ENCODE measurements around the gene APOO.

The APOO gene

GRCh38 chrX:23879380-23880090 is 28.2 kb downstream of the APOO start:
- TF ChIP-seq EZH2phosphoT487 (conservative IDR thresholded peaks at IDR 0.05; ENCODE audit: low read length), result no peak
- no peak for TF ChIP-seq CTCF (IDR thresholded peaks at IDR 0.05; ENCODE audit: insufficient read depth, low read length, poor library complexity, severe bottlenecking)

GRCh38 chrX:23871905-23872546 is 35.7 kb downstream of the APOO start:
- Histone ChIP-seq H3K36me3 (ENCODE audit: low read length) (no peaks in the 10 kb centered on the region), H3K4me2 (ENCODE audit: low read depth, low read length, poor library complexity, severe bottlenecking) (no peak overlapping the region), H3K79me2 (ENCODE audit: insufficient read depth, low read length) (no peaks in the 10 kb centered on the region), H3K27ac (ENCODE audit: low read depth, low read length) (no peak overlapping the region), H3F3A (ENCODE audit: insufficient read depth) (no peaks in the 10 kb centered on the region), H3K4me3 (ENCODE audit: insufficient read depth, low read length, poor library complexity, severe bottlenecking) (no peak overlapping the region), H3K9me3 (ENCODE audit: insufficient read depth, low read length) (no peaks in the 10 kb centered on the region), H3K9me2 (replicated peaks; ENCODE audit: insufficient read depth, low read length) (no peaks in the 10 kb centered on the region), H3K27me3 (ENCODE audit: low read length) (no peaks in the 10 kb centered on the region), H4K20me1 (ENCODE audit: low read depth, low read length) (no peaks in the 10 kb centered on the region), H3K9ac (ENCODE audit: low read length) (no peak overlapping the region), H2AFZ (ENCODE audit: low read depth, low read length, severe bottlenecking) (no peak overlapping the region)
- TF ChIP-seq CTCF (IDR thresholded peaks at IDR 0.05; ENCODE audit: insufficient read depth, low read length, poor library complexity, severe bottlenecking) (no peak), EZH2phosphoT487 (conservative IDR thresholded peaks at IDR 0.05; ENCODE audit: low read length) (no peak)

More at GRCh38 chrX:23879380-23880090, 28.2 kb downstream of the APOO start:
- Histone ChIP-seq H3K27me3 (ENCODE audit: low read length) (no peaks in the 10 kb centered on the region), H3K9me2 (replicated peaks; ENCODE audit: insufficient read depth, low read length) (no peaks in the 10 kb centered on the region), H3K9ac (ENCODE audit: low read length) (no peak overlapping the region), H3F3A (ENCODE audit: insufficient read depth) (no peaks in the 10 kb centered on the region), H3K36me3 (ENCODE audit: low read length) (no peaks in the 10 kb centered on the region), H2AFZ (ENCODE audit: low read depth, low read length, severe bottlenecking) (no peak overlapping the region), H3K4me2 (ENCODE audit: low read depth, low read length, poor library complexity, severe bottlenecking) (no peak overlapping the region), H3K27ac (ENCODE audit: low read depth, low read length) (no peak overlapping the region), H3K79me2 (ENCODE audit: insufficient read depth, low read length) (no peaks in the 10 kb centered on the region), H3K4me3 (ENCODE audit: insufficient read depth, low read length, poor library complexity, severe bottlenecking) (no peak overlapping the region), H3K9me3 (ENCODE audit: insufficient read depth, low read length) (no peaks in the 10 kb centered on the region), H4K20me1 (ENCODE audit: low read depth, low read length) (no peaks in the 10 kb centered on the region)

GRCh38 chrX:23870041-23870440 is 37.7 kb downstream of the APOO start:
- Histone ChIP-seq H3K36me3 (ENCODE audit: low read length) (no peaks in the 10 kb centered on the region), H3F3A (ENCODE audit: insufficient read depth) (no peaks in the 10 kb centered on the region), H3K4me3 (ENCODE audit: insufficient read depth, low read length, poor library complexity, severe bottlenecking) (no peak overlapping the region), H3K9ac (ENCODE audit: low read length) (no peak overlapping the region), H3K9me2 (replicated peaks; ENCODE audit: insufficient read depth, low read length) (no peaks in the 10 kb centered on the region), H3K4me2 (ENCODE audit: low read depth, low read length, poor library complexity, severe bottlenecking) (no peak overlapping the region), H4K20me1 (ENCODE audit: low read depth, low read length) (no peaks in the 10 kb centered on the region), H3K27me3 (ENCODE audit: low read length) (no peaks in the 10 kb centered on the region), H3K9me3 (ENCODE audit: insufficient read depth, low read length) (no peaks in the 10 kb centered on the region), H3K27ac (ENCODE audit: low read depth, low read length) (no peak overlapping the region), H3K79me2 (ENCODE audit: insufficient read depth, low read length) (no peaks in the 10 kb centered on the region), H2AFZ (ENCODE audit: low read depth, low read length, severe bottlenecking) (no peak overlapping the region)
- TF ChIP-seq EZH2phosphoT487 (conservative IDR thresholded peaks at IDR 0.05; ENCODE audit: low read length) (no peak), CTCF (IDR thresholded peaks at IDR 0.05; ENCODE audit: insufficient read depth, low read length, poor library complexity, severe bottlenecking) (no peak)

Data from SU-DHL-6 (cell line).